GM21381 (cell line): ENCODE data around the gene SYT1.
A peak's percentile ranks its signal among the peaks of the same experiment; 100 is the strongest.

Experiments
- ATAC-seq: cut with Tn5 transposase; IDR thresholded peaks from one replicate; pipeline ENCODE4 v1.9.1; 2021; ENCODE audit warnings: mild to moderate bottlenecking, moderate library complexity; ENCODE audit not compliant: unreplicated experiment

SYT1 gene

GRCh38 chr12:79378496-79378895, 513.9 kb downstream of the SYT1 start:
- no peak for ATAC-seq

- no peak for ATAC-seq
Measured at GRCh38 chr12:79380402-79380801, 515.8 kb downstream of the SYT1 start.

GRCh38 chr12:79381248-79382208, 517.0 kb downstream of the SYT1 start:
- no peak for ATAC-seq

GRCh38 chr12:79384551-79384950, 520.0 kb downstream of the SYT1 start:
- no peak for ATAC-seq

GRCh38 chr12:79388011-79388410, 523.4 kb downstream of the SYT1 start:
- no peak for ATAC-seq

GRCh38 chr12:79393842-79394241, 529.3 kb downstream of the SYT1 start:
- ATAC-seq = no peak

- ATAC-seq = no peak
Measured at GRCh38 chr12:79397609-79398008, 533.0 kb downstream of the SYT1 start.

GRCh38 chr12:79400481-79400880, 535.9 kb downstream of the SYT1 start:
- no peak for ATAC-seq

- no peak for ATAC-seq
Measured at GRCh38 chr12:79402606-79403005, 538.0 kb downstream of the SYT1 start.

- no peak for ATAC-seq
Measured at GRCh38 chr12:79406993-79407392, 542.4 kb downstream of the SYT1 start.

GRCh38 chr12:79407671-79408622, 543.4 kb downstream of the SYT1 start:
- peak; percentile 86 for ATAC-seq

- ATAC-seq = no peak
Measured at GRCh38 chr12:79408689-79409088, 544.1 kb downstream of the SYT1 start.

- no peak for ATAC-seq
Measured at GRCh38 chr12:79409562-79409961, 545.0 kb downstream of the SYT1 start.

- ATAC-seq = no peak
Measured at GRCh38 chr12:79411791-79412190, 547.2 kb downstream of the SYT1 start.

- ATAC-seq = no peak
Measured at GRCh38 chr12:79413796-79414195, 549.2 kb downstream of the SYT1 start.

- no peak for ATAC-seq
Measured at GRCh38 chr12:79414252-79414651, 549.7 kb downstream of the SYT1 start.

- ATAC-seq = no peak
Measured at GRCh38 chr12:79415321-79415720, 550.7 kb downstream of the SYT1 start.

GRCh38 chr12:79415746-79416435, 551.3 kb downstream of the SYT1 start:
- ATAC-seq = no peak

- ATAC-seq = no peak
Measured at GRCh38 chr12:79420146-79420618, 555.6 kb downstream of the SYT1 start.

- no peak for ATAC-seq
Measured at GRCh38 chr12:79421236-79421740, 556.7 kb downstream of the SYT1 start.
